Testis (tissue), 3 donors: ENCODE data around the gene USP20. TPM values are rescaled to one million over a fixed set of nuclear protein-coding genes. Genes with fewer than 3 reads are reported as not detected.

Experiments
- DNase-seq: peaks from one replicate; pipeline ENCODE4 v3.0.0-alpha.2; 2019
- H3K27ac ChIP-seq, 2 donors: fragments of 200-600 bp; sonication (generic); one replicate each; pipeline ENCODE4 v1.5.1; 2019
- H3K27me3 ChIP-seq: fragments of 200-600 bp; sonication (generic); one replicate; pipeline ENCODE4 v1.5.1; 2019
- H3K36me3 ChIP-seq: fragments of 200-600 bp; sonication (generic); one replicate; pipeline ENCODE4 v1.5.1; 2017; ENCODE audit warnings: low read depth; ENCODE audit errors: missing control alignments
- H3K4me1 ChIP-seq: fragments of 200-600 bp; sonication (generic); one replicate; pipeline ENCODE4 v1.5.1; 2019
- H3K4me3 ChIP-seq, 2 donors: fragments of 200-600 bp; sonication (generic); one replicate each; pipeline ENCODE4 v1.5.1; 2017 to 2019
- H3K9me3 ChIP-seq: fragments of 200-600 bp; sonication (generic); one replicate; pipeline ENCODE4 v1.5.1; 2017
- CTCF ChIP-seq, 3 experiments: fragments of 450-650 bp in 2 of 3; fragments of 200-600 bp in 1 of 3; sonication (generic) in 1 of 3; IDR thresholded peaks; one replicate each; pipeline ENCODE4 v1.5.1; 2016 to 2019; ENCODE audit warnings: antibody characterized with exemption in 3 of 3, mild to moderate bottlenecking in 2 of 3, moderate library complexity in 1 of 3
- POLR2A ChIP-seq: fragments of 450-650 bp; IDR thresholded peaks from one replicate; pipeline ENCODE4 v1.6.1; 2017; ENCODE audit warnings: antibody characterized with exemption, mild to moderate bottlenecking, moderate library complexity
- WGBS, 2 donors: methylation state at CpG; one replicate each; pipeline ENCODE4 v1.1.5; 2018; 5-methylcytosine and 5-hydroxymethylcytosine counted together
- intact Hi-C: fragments of 100-400 bp; cut with DNase I; formaldehyde crosslinking; loops from one replicate; pipeline ENCODE4 v1.15.1; 2023; ENCODE audit warnings: low total_unique reads
- polyA plus RNA-seq: library from polyadenylated mRNA; stranded (reverse); fragments of 350-450 nt; fragmentation: Illumina TruSeq; extraction: RNeasy Lipid Tissue Mini Kit (QIAGEN cat#74804); gene quantifications from one replicate; pipeline ENCODE4 v1.2.3, GENCODE V29; 2014; ENCODE audit warnings: low read depth, low replicate concordance; ENCODE audit not compliant: insufficient read depth
- total RNA-seq, 2 donors: library from RNA; depleted of rRNA; stranded (reverse); fragments of >200 nt; gene quantifications; one replicate each; pipeline ENCODE4 v1.2.3, GENCODE V29; 2016

The USP20 gene
- total and polyA plus RNA-seq, 3 donors from 2014 or later = 37.4 to 48.3 (median 46.8) TPM

- no peak for DNase-seq
- no peaks in the 10 kb centered on the region for H3K27me3 ChIP-seq
- no peaks in the 10 kb centered on the region for H3K9me3 ChIP-seq
- no peak overlapping the region for H3K27ac ChIP-seq
- H3K4me3 ChIP-seq = no peak overlapping the region
- WGBS, 2 donors = 81 to 84% methylated on average over 18 to 28 of the region's 28 CpGs
- peaks cover 18% of the 10 kb centered on the region for H3K4me1 ChIP-seq
- no peaks in the 10 kb centered on the region for H3K36me3 ChIP-seq
- TF ChIP-seq POLR2A (no peak), CTCF (IDR thresholded peaks at IDR 0.05) (no peak)
- intact Hi-C loops = loop anchor here (10.0 kb wide), 2 partner anchors 224 to 354 kb away; no protein-coding TSS in a partner anchor
These were observed 45.6 kb downstream of the USP20 start for GRCh38 chr9:129880654-129881546.

GRCh38 chr9:129881547-129882324 is 46.5 kb downstream of the USP20 start:
- H3K27me3 ChIP-seq = no peaks in the 10 kb centered on the region
- intact Hi-C loops = loop anchor here (10.0 kb wide), 2 partner anchors 223 to 353 kb away; no protein-coding TSS in a partner anchor
- no peaks in the 10 kb centered on the region for H3K36me3 ChIP-seq
- no peak for TF ChIP-seq CTCF (IDR thresholded peaks at IDR 0.05)
- TF ChIP-seq POLR2A = no peak
- WGBS, 2 donors = 88 to 91% methylated on average over 16 to 19 of the region's 19 CpGs
- peaks cover 26% of the 10 kb centered on the region for H3K4me1 ChIP-seq
- no peak for DNase-seq
- no peak overlapping the region for H3K4me3 ChIP-seq
- no peak overlapping the region for H3K27ac ChIP-seq
- no peaks in the 10 kb centered on the region for H3K9me3 ChIP-seq

GRCh38 chr9:129884220-129885017 is 49.2 kb downstream of the USP20 start:
- intact Hi-C loops = loop anchor here (5.0 to 10.0 kb wide), 3 partner anchors 158 to 350 kb away; partner anchors contain the start of gene FNBP1
- Histone ChIP-seq H3K36me3 (no peaks in the 10 kb centered on the region), H3K27me3 (no peaks in the 10 kb centered on the region), H3K27ac (peak overlapping the region; percentile 77 to 81), H3K4me1 (peaks cover 33% of the 10 kb centered on the region), H3K4me3 (peak overlapping the region; percentile 12 to 51), H3K9me3 (no peaks in the 10 kb centered on the region)
- peak; percentile 95 for DNase-seq
- WGBS, 2 donors = 7 to 17% methylated on average over 8 to 24 of the region's 24 CpGs
- TF ChIP-seq CTCF (IDR thresholded peaks at IDR 0.05) = no peak

- 5 to 14% methylated on average over 22 to 27 of the region's 27 CpGs for WGBS, 2 donors
- TF ChIP-seq CTCF (IDR thresholded peaks at IDR 0.05) = peak in 1 of 3 experiments; percentile 59
- TF ChIP-seq POLR2A = no peak
- Histone ChIP-seq H3K4me1 (peaks cover 33% of the 10 kb centered on the region), H3K27me3 (no peaks in the 10 kb centered on the region), H3K9me3 (no peaks in the 10 kb centered on the region), H3K36me3 (no peaks in the 10 kb centered on the region), H3K4me3 (peak overlapping the region; percentile 12 to 51), H3K27ac (peak overlapping the region; percentile 77 to 81)
- DNase-seq = peak; percentile 65
- intact Hi-C loops = loop anchor here (5.0 to 10.0 kb wide), 3 partner anchors 157 to 350 kb away; partner anchors contain the start of gene FNBP1
These were observed 49.9 kb downstream of the USP20 start for GRCh38 chr9:129885018-129885669.
